ENCODE results near the gene ZNF783.

The ZNF783 gene

GRCh38 chr7:149293946-149294633, 32.1 kb downstream of the ZNF783 start:
- Histone ChIP-seq H3K27me3 (ENCODE audit: control insufficient read depth, insufficient read depth, low read length) (no peaks in the 10 kb centered on the region), H3K4me2 (ENCODE audit: low read length) (no peak overlapping the region), H3K36me3 (ENCODE audit: insufficient read depth, low read length) (peaks cover 11% of the 10 kb centered on the region), H3K4me1 (ENCODE audit: control insufficient read depth, insufficient read depth, low read length) (peaks cover 8% of the 10 kb centered on the region), H3K9me3 (replicated peaks; ENCODE audit: low read length) (no peaks in the 10 kb centered on the region), H3K9ac (ENCODE audit: low read depth, low read length) (no peak overlapping the region), H3K4me3 (ENCODE audit: low read length) (no peak overlapping the region)

- H3K9ac ChIP-seq (ENCODE audit: low read depth, low read length), result no peak overlapping the region
- peaks cover 5% of the 10 kb centered on the region for H3K36me3 ChIP-seq (ENCODE audit: insufficient read depth, low read length)
- no peak overlapping the region for H3K4me3 ChIP-seq (ENCODE audit: low read length)
- H3K9me3 ChIP-seq (replicated peaks; ENCODE audit: low read length), result no peaks in the 10 kb centered on the region
- H3K4me1 ChIP-seq (ENCODE audit: control insufficient read depth, insufficient read depth, low read length), result peaks cover 8% of the 10 kb centered on the region
- H3K27me3 ChIP-seq (ENCODE audit: control insufficient read depth, insufficient read depth, low read length), result no peaks in the 10 kb centered on the region
- H3K4me2 ChIP-seq (ENCODE audit: low read length), result no peak overlapping the region
Observed at GRCh38 chr7:149294634-149295480, 32.9 kb downstream of the ZNF783 start.

- Histone ChIP-seq H3K4me3 (ENCODE audit: low read length) (no peak overlapping the region), H3K9me3 (replicated peaks; ENCODE audit: low read length) (no peaks in the 10 kb centered on the region), H3K4me2 (ENCODE audit: low read length) (no peak overlapping the region), H3K4me1 (ENCODE audit: control insufficient read depth, insufficient read depth, low read length) (peaks cover 8% of the 10 kb centered on the region), H3K36me3 (ENCODE audit: insufficient read depth, low read length) (peaks cover 5% of the 10 kb centered on the region), H3K27me3 (ENCODE audit: control insufficient read depth, insufficient read depth, low read length) (no peaks in the 10 kb centered on the region), H3K9ac (ENCODE audit: low read depth, low read length) (no peak overlapping the region)
Observed at GRCh38 chr7:149295481-149295850, 33.5 kb downstream of the ZNF783 start.

- H3K4me3 ChIP-seq (ENCODE audit: low read length), result no peak overlapping the region
- no peaks in the 10 kb centered on the region for H3K27me3 ChIP-seq (ENCODE audit: control insufficient read depth, insufficient read depth, low read length)
- no peaks in the 10 kb centered on the region for H3K9me3 ChIP-seq (replicated peaks; ENCODE audit: low read length)
- peaks cover 8% of the 10 kb centered on the region for H3K4me1 ChIP-seq (ENCODE audit: control insufficient read depth, insufficient read depth, low read length)
- peaks cover 5% of the 10 kb centered on the region for H3K36me3 ChIP-seq (ENCODE audit: insufficient read depth, low read length)
- H3K4me2 ChIP-seq (ENCODE audit: low read length), result no peak overlapping the region
- H3K9ac ChIP-seq (ENCODE audit: low read depth, low read length), result no peak overlapping the region
Observed at GRCh38 chr7:149296368-149296767, 34.4 kb downstream of the ZNF783 start.

- H3K9ac ChIP-seq (ENCODE audit: low read depth, low read length), result no peak overlapping the region
Observed at GRCh38 chr7:149297034-149297755, 35.2 kb downstream of the ZNF783 start.

GRCh38 chr7:149300620-149301285, 38.8 kb downstream of the ZNF783 start:
- Histone ChIP-seq H3K4me1 (ENCODE audit: control insufficient read depth, insufficient read depth, low read length) (no peaks in the 10 kb centered on the region), H3K9me3 (replicated peaks; ENCODE audit: low read length) (no peaks in the 10 kb centered on the region), H3K4me3 (ENCODE audit: low read length) (no peak overlapping the region), H3K36me3 (ENCODE audit: insufficient read depth, low read length) (no peaks in the 10 kb centered on the region), H3K9ac (ENCODE audit: low read depth, low read length) (no peak overlapping the region), H3K4me2 (ENCODE audit: low read length) (no peak overlapping the region), H3K27me3 (ENCODE audit: control insufficient read depth, insufficient read depth, low read length) (peaks cover under 1% of the 10 kb centered on the region)

More at GRCh38 chr7:149297034-149297755, 35.2 kb downstream of the ZNF783 start:
- Histone ChIP-seq H3K9me3 (replicated peaks; ENCODE audit: low read length) (no peaks in the 10 kb centered on the region), H3K4me2 (ENCODE audit: low read length) (no peak overlapping the region), H3K36me3 (ENCODE audit: insufficient read depth, low read length) (peaks cover 2% of the 10 kb centered on the region), H3K4me1 (ENCODE audit: control insufficient read depth, insufficient read depth, low read length) (peaks cover 4% of the 10 kb centered on the region), H3K27me3 (ENCODE audit: control insufficient read depth, insufficient read depth, low read length) (no peaks in the 10 kb centered on the region), H3K4me3 (ENCODE audit: low read length) (no peak overlapping the region)

- peaks cover 3% of the 10 kb centered on the region for H3K27me3 ChIP-seq (ENCODE audit: control insufficient read depth, insufficient read depth, low read length)
- no peaks in the 10 kb centered on the region for H3K4me1 ChIP-seq (ENCODE audit: control insufficient read depth, insufficient read depth, low read length)
- no peak overlapping the region for H3K9ac ChIP-seq (ENCODE audit: low read depth, low read length)
- no peak overlapping the region for H3K4me3 ChIP-seq (ENCODE audit: low read length)
- H3K36me3 ChIP-seq (ENCODE audit: insufficient read depth, low read length), result no peaks in the 10 kb centered on the region
- no peak overlapping the region for H3K4me2 ChIP-seq (ENCODE audit: low read length)
- no peaks in the 10 kb centered on the region for H3K9me3 ChIP-seq (replicated peaks; ENCODE audit: low read length)
Observed at GRCh38 chr7:149302222-149302621, 40.2 kb downstream of the ZNF783 start.

- H3K4me3 ChIP-seq (ENCODE audit: low read length), result no peak overlapping the region
- H3K27me3 ChIP-seq (ENCODE audit: control insufficient read depth, insufficient read depth, low read length), result peaks cover 3% of the 10 kb centered on the region
- no peak overlapping the region for H3K4me2 ChIP-seq (ENCODE audit: low read length)
- no peaks in the 10 kb centered on the region for H3K36me3 ChIP-seq (ENCODE audit: insufficient read depth, low read length)
- H3K9ac ChIP-seq (ENCODE audit: low read depth, low read length), result no peak overlapping the region
- H3K4me1 ChIP-seq (ENCODE audit: control insufficient read depth, insufficient read depth, low read length), result no peaks in the 10 kb centered on the region
- H3K9me3 ChIP-seq (replicated peaks; ENCODE audit: low read length), result no peaks in the 10 kb centered on the region
Observed at GRCh38 chr7:149302865-149303264, 40.9 kb downstream of the ZNF783 start.

GRCh38 chr7:149304006-149304405, 42.0 kb downstream of the ZNF783 start:
- Histone ChIP-seq H3K4me1 (ENCODE audit: control insufficient read depth, insufficient read depth, low read length) (no peaks in the 10 kb centered on the region), H3K36me3 (ENCODE audit: insufficient read depth, low read length) (no peaks in the 10 kb centered on the region), H3K9ac (ENCODE audit: low read depth, low read length) (no peak overlapping the region), H3K4me2 (ENCODE audit: low read length) (no peak overlapping the region), H3K27me3 (ENCODE audit: control insufficient read depth, insufficient read depth, low read length) (peaks cover 3% of the 10 kb centered on the region), H3K4me3 (ENCODE audit: low read length) (no peak overlapping the region), H3K9me3 (replicated peaks; ENCODE audit: low read length) (no peaks in the 10 kb centered on the region)

- H3K4me2 ChIP-seq (ENCODE audit: low read length), result no peak overlapping the region
- H3K27me3 ChIP-seq (ENCODE audit: control insufficient read depth, insufficient read depth, low read length), result peaks cover 3% of the 10 kb centered on the region
- no peaks in the 10 kb centered on the region for H3K4me1 ChIP-seq (ENCODE audit: control insufficient read depth, insufficient read depth, low read length)
- no peaks in the 10 kb centered on the region for H3K9me3 ChIP-seq (replicated peaks; ENCODE audit: low read length)
- no peak overlapping the region for H3K9ac ChIP-seq (ENCODE audit: low read depth, low read length)
- H3K4me3 ChIP-seq (ENCODE audit: low read length), result no peak overlapping the region
- no peaks in the 10 kb centered on the region for H3K36me3 ChIP-seq (ENCODE audit: insufficient read depth, low read length)
Observed at GRCh38 chr7:149306854-149307253, 44.9 kb downstream of the ZNF783 start.
